Fibroblast of the aortic adventitia (primary cell): Measurements from ENCODE around the gene NAE1. TPM values are rescaled to one million over a fixed set of nuclear protein-coding genes. Genes with fewer than 3 reads are reported as not detected.

Experiments used
- DNase-seq: peaks from one replicate; pipeline ENCODE4 v3.0.0-alpha.2; 2010; ENCODE audit warnings: low read depth
- H3K4me3 ChIP-seq: 2 replicates; pipeline ENCODE4 v1.5.1; 2011; ENCODE audit warnings: low read depth, mild to moderate bottlenecking, control low read depth, low read length, moderate library complexity
- CTCF ChIP-seq: IDR thresholded peaks from 2 replicates; pipeline ENCODE4 v1.5.1; 2011; ENCODE audit warnings: mild to moderate bottlenecking, low read length, control low read depth, inconsistent platforms; ENCODE audit not compliant: insufficient read depth
- total RNA-seq: library from RNA; depleted of rRNA; stranded (reverse); fragments of >200 nt; gene quantifications from 2 replicates; pipeline ENCODE4 v1.2.3, GENCODE V29; 2012; ENCODE audit warnings: low replicate concordance

Gene NAE1
- total RNA-seq, 1 donor, result 71.3 TPM

GRCh38 chr16:66752958-66753357, 77.8 kb downstream of the NAE1 start:
- H3K4me3 ChIP-seq, result no peak overlapping the region
- TF ChIP-seq CTCF, result no peak
- DNase-seq, result no peak

Other genes with a start within 250 kb of the NAE1 start
- 7.4 and 17.8 TPM in 2 replicates for gene CMTM3, start 226.3 kb downstream of the NAE1 start, total RNA-seq
- gene CMTM4, start 134.2 kb downstream of the NAE1 start, total RNA-seq, result 13.3 and 16.8 TPM in 2 replicates
- gene DYNC1LI2, start 79.4 kb downstream of the NAE1 start, total RNA-seq, result 148 and 256 TPM in 2 replicates
- 0.08 and 0.09 TPM in 2 replicates for gene TERB1, start 29.4 kb downstream of the NAE1 start, total RNA-seq
- gene CA7, start 13.4 kb upstream of the NAE1 start, total RNA-seq, result not detected in 2 replicates
- 6.2 and 6.5 TPM in 2 replicates for gene PDP2, start 49.5 kb upstream of the NAE1 start, total RNA-seq
- gene CDH16, start 87.9 kb upstream of the NAE1 start, total RNA-seq, result not detected in 2 replicates
- gene RRAD, start 94.6 kb upstream of the NAE1 start, total RNA-seq, result 0.72 and 3.8 TPM in 2 replicates
- gene CIAO2B, start 103.4 kb upstream of the NAE1 start, total RNA-seq, result 12.8 and 109 TPM in 2 replicates
- gene CES2, start 104.5 kb upstream of the NAE1 start, total RNA-seq, result 28.3 and 37.6 TPM in 2 replicates
- gene CES3, start 130.3 kb upstream of the NAE1 start, total RNA-seq, result 0.54 TPM in 1 of 2 replicates, not detected in the other
- 2.2 and 4.7 TPM in 2 replicates for gene CES4A, start 157.6 kb upstream of the NAE1 start, total RNA-seq
- gene CBFB, start 198.2 kb upstream of the NAE1 start, total RNA-seq, result 74.3 and 125 TPM in 2 replicates